Superior temporal gyrus (tissue), 1 donor: Measurements from ENCODE around the gene COL16A1.

Source experiments
- DNase-seq: peaks from one replicate; pipeline ENCODE4 v3.0.0-alpha.2; 2016; ENCODE audit errors: extremely low spot score

Gene COL16A1

DNA sequence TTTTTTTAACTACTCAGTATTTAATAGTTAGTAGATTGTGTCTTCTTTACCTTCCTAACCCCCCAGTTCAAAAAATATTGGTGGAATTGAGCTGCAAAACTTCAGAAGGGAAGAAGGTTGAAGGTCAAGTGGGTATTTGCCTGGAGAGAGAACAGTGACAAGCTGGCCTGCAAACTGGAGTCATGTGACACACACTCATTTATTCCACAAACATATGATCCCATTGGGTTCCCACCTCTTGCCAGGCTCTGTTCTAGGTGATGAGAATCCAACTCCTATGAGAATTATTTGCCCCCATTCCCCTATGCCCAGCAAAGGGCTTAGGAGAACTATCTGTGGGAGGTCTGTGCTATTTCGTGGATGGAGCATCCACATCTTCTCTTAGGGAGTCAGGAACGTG, 55.6 kb downstream of the COL16A1 start:
- DNase-seq = no peak

DNA sequence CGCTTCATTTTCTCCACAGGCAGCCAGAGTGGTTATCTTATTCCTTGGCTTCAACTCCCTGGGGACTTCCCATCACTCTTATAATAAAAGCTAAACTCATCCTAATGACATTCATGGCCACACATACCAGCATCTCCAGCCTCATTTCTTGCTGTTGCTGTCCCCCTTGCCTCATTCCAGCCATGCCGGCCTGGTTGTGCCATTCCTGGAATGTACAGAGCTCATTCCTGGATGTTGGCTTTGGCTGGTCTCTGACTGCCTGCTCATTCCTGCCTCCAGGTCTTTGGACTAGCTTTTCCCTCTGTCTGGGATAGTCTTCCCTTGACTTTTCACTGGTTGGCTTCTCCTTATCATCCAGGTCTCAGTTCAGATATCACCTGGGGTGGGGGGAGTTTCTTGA, 56.7 kb downstream of the COL16A1 start:
- no peak for DNase-seq

DNA sequence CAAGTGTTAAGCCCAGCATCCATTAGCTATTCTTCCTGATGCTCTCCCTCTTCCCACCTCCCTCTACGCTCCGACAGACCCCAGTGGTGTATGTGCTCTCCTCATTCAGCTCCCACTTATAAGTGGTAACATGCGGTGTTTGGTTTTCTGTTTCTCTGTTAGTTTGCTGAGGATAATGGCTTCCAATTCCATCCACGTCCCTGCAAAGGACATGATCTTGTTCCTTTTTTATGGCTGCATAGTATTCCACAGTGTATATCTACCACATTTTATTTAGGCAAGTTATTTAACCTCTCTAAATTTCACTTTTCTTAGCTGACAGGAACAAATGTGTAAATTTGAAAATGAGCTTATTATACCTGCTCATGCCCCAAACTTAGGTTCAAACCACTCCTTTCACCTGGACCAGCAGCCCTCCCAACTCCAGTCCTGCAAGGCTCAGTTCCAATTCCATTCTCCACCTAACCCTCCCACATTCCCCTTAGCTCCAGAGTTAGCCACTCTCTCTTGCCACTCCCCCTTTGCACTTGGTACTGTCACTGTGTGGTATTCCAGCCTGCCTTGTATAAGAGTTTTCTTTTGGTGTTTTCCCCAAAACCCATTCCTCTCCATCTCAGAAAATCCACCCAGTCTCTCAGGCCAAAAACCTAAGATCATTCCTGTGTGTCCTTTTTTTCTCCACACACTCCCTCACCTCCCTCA, 57.4 kb downstream of the COL16A1 start:
- no peak for DNase-seq

DNA sequence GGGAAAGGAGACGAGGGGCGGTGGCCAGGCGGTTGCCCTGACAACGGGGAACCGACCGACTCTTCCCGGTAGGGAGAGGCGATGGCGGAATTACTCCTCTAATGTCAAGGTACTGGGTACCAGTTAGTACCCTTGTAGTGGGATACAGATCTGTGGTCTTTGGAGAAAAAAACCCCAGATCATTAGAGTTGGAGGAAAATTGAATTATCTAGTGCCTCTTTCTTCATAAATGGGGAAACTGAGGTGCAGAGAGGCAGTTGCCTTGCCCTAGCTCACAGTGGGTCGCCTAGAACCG, 58.6 kb downstream of the COL16A1 start:
- DNase-seq = no peak

- peak; percentile 99 for DNase-seq
Observed at GRCh38 chr1:31644560-31645273, 59.1 kb downstream of the COL16A1 start, which contains the start of gene PEF1. TSS of gene PEF1 (minus strand) at chr1:31644876. CDS start at chr1:31644864, 12 bp downstream.

GRCh38 chr1:31643976-31644559, 59.7 kb downstream of the COL16A1 start:
- no peak for DNase-seq

- no peak for DNase-seq
Observed at GRCh38 chr1:31642897-31643296, 60.9 kb downstream of the COL16A1 start.

DNA sequence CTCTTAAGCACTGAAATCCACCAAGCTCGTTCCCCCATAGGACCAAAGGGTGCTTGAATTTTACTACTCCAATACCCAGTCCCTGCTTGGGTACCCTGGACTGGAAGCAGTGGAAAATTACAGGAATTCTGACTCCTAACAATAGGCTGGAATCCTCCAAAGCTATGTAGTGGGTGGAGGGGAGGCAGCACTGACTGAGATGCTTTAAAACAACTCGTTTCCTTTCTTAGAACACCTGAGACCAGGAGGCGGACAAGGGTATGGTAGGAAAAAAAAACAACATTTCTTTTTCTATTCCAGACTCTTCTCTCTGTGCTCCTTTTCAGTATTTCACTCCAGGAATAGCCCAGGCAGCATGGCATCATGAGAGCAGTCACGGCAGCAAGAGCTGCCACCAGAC, 61.5 kb downstream of the COL16A1 start:
- DNase-seq = no peak

DNA sequence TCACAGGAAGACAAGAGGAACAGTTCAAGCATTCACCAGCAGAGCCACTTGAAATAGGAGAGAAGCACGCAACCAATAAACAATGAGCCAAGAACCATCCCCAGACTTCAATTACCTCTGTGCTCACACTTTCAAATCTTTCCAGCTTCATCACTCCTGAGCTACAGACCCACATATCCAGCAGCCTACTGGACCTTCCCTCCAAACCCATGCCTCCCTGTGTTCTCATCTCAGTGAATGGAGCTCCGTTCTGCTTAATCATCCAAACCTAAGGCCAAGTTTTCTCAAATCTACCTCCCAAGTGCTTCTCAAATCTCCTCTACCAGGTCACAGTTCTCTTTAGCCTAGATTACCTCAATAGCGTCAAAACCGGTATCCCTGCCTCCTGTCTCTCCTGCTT, 62.9 kb downstream of the COL16A1 start:
- DNase-seq = no peak

DNA sequence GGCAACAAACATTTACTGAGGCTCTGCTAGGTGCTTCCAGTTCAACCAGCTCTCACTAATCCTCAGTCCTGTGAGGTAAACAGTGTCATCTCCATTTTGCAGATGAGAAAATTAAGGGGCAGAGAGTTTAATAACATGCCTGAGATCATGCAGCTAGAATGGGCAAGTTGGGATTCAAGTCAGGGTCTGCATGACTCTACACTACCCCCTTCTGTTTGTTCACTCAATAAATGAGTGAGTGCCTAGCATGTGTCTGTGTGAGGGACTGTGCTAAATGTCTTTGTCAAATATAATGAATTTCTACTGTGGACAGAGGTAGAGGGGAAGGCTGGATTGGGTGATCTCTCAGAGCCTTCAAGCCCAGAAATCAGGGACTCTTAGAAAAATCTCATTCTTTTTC, 63.6 kb downstream of the COL16A1 start:
- no peak for DNase-seq

- DNase-seq = no peak
Observed at GRCh38 chr1:31639543-31639942, 64.3 kb downstream of the COL16A1 start.

- DNase-seq = no peak
Observed at GRCh38 chr1:31637915-31638673, 65.7 kb downstream of the COL16A1 start.

DNA sequence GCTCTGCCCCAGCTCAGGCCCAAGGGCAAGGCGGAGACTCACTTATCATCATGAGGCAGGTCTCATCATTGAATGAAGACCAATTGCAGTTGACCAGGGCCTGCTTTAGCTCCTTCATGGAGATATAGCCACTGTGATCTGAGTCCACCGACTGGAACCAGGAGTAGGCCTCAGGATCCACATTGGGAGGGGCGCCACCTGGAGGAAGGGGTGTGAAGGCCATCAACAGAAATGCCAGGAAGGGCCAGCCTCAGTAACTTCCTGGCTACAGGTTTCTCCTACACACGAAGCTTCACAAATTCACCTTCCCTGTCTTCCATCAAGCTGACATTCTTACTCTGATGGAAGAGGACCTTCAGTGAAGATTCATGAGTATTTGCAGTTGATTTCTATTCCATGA, 70.7 kb downstream of the COL16A1 start:
- DNase-seq = no peak

DNA sequence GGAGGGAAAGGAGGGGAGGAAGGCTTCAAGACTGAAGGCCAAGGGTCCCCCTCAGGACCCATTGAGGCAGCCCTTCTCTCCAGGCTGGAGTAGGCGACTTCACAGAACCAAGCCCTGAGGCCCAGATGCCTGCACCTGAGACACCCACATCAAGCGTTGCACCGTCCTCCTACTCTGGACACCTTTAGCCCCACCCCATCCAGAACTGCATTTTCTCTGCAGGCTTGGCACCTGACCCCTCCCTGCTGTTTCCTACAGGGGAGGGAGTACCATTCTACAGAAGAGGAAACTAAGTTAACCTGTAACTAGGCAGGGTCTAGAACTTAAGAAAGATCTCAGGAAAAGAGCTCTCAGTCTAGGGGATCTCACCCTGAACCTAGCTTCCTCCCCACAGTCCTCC, 71.2 kb downstream of the COL16A1 start:
- no peak for DNase-seq

DNA sequence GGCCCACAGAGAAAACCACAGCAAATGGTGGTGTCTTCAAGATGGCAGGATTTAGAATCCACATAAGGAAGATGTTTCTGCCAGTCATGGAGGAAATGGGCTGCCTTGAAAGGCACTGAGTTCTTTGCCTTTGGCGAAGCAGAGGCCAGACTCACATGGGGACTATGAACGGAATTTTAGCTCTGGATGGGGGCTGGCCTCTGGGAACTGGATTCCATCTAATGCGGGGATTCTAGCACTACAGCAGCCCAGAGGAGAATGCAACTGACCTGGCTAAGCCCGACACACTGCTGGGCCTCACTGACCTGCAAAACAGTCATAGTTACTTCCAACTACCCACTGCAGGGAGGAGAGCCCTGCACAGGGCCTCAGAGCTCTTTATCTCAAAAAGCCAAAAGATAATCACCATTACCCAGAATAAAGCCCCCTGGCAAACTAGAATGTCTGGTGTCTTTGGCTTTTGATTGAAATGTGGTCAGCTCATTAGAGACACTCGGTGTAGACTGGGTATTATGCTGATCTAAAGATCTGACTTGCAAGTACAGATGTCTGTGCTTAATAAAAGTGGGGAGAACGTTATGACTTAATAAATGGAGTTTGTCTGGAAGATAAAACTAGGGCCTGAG, 74.8 kb downstream of the COL16A1 start:
- DNase-seq = no peak

GRCh38 chr1:31627930-31628559, 75.8 kb downstream of the COL16A1 start:
- DNase-seq = peak; percentile 38

- DNase-seq = no peak
Observed at GRCh38 chr1:31627301-31627929, 76.4 kb downstream of the COL16A1 start.

DNA sequence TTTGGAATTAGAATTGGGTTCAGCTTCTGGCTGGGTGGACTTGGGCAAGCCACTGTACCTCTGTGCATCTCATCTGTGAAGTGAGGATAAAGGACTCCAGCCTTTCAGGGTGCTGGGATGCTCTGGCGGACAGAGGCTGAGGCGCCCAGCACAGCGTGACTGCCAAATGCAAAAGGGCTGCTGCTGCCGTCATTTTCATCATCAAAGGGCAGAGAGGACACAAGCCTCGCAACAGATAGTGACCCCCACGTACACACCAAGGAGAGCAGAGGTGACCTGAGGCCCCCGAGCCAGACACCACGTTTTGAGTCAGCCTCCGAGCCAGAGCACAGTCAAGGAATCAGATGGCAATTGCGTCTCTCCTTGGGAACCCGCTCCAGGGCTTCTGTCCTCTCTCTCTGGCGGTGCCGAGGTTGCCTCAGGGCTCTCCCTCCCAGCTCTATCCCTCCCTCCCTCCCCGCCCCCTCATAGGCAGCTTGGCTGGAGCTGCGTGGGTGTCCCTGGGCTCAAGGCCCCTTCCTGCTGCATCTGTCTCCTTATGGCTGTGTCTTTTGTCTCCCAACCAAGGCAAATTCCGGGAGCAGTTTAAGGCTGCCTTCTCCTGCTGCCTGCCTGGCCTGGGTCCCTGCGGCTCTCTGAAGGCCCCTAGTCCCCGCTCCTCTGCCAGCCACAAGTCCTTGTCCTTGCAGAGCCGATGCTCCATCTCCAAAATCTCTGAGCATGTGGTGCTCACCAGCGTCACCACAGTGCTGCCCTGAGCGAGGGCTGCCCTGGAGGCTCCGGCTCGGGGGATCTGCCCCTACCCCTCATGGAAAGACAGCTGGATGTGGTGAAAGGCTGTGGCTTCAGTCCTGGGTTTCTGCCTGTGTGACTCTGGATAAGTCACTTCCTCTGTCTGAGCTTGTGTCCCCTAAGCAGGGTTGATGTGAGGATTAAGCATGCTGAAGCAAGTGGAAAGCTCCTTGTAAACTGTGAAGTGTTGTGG, 77.3 kb downstream of the COL16A1 start:
- DNase-seq = no peak

DNA sequence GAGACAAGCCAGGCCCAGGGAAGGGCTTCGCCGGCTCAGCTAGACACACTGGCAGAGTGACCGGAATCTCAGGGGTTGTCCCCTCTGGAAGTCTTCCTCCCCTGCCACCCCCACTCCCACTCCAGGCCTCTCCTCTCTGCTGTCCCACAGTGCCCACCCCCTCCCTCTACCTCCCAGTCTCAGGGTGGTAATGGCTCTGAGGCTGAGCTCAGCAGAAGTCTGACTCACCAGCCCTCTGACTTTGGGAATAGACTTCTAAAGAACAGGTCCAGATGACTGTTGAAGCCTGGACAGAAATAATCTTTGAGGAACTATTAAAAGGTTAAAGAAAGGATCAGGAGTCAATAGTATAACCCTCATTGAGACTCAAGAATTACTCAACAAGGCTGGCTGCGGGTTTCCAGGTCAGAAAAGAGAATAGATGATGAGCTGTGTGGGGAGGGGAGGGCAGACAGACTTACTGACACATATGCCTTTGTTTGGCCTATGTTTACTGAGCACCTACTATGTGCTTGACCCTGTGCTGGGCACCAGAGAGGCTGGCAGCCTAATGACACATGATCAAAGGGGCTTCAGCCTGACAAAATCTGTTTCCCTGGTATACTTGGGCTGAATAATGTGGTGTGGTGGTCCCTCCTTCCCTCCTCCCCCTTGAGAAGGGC, 78.1 kb downstream of the COL16A1 start:
- no peak for DNase-seq
